ENCODE data around the gene WEE1.
A peak's percentile ranks its signal among the peaks of the same experiment; 100 is the strongest.

WEE1 gene

DNA sequence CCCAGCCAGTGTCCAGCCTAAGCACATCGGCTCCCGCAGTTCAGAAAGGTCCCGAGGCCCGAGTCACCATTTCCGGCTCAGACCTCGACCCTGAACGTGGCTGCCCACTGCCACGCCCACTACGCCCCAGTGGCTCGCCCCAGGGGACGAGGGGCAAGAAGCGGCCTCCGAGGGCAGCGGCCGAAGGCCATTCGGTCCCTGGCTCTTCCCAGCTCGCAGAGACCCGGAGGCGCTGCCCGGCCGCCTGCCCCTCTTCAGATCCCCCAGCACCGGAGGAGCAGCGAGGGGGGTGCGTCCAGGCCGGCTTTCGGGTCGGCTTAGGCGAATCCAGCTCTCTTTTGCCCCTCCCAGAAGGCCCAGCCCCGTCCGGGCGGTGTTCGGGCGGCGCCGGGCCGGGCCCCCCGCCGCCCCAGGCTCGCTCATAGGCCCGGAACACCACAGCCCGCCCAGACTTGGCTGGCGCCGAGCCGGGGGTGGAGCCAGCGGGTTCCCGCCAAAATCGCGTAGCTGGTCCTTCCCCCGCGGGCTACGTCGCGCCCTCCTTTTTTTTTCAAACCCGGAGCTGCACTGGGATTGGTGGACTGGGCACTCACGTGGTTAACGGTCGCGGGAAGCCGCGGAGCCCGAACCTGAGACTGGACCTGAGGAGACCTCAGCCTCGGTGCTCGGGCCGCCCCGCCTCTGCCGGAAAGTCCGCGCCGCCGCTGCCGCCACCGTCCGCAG lies at the start of gene WEE1:
WEE1 (plus strand) TSS at position 619 of the 723 bp plus-strand sequence. CDS start 264 bp downstream, outside the sequence.
- Histone ChIP-seq H3K4me3 (ENCODE audit: low read depth, low read length) (peak within 1 kb of the TSS; percentile 96), H3K4me1 (ENCODE audit: control insufficient read depth, insufficient read depth, low read length) (peaks cover 14% of the 10 kb centered on the region), H3K36me3 (ENCODE audit: control insufficient read depth, insufficient read depth, low read length) (peaks cover 7% of the 10 kb centered on the region), H3K9ac (ENCODE audit: low read depth, low read length) (peak within 1 kb of the TSS; percentile 94), H3K27me3 (ENCODE audit: control insufficient read depth, insufficient read depth, low read length) (no peaks in the 10 kb centered on the region), H3K9me3 (ENCODE audit: control insufficient read depth, insufficient read depth, low read length) (no peaks in the 10 kb centered on the region)

DNA sequence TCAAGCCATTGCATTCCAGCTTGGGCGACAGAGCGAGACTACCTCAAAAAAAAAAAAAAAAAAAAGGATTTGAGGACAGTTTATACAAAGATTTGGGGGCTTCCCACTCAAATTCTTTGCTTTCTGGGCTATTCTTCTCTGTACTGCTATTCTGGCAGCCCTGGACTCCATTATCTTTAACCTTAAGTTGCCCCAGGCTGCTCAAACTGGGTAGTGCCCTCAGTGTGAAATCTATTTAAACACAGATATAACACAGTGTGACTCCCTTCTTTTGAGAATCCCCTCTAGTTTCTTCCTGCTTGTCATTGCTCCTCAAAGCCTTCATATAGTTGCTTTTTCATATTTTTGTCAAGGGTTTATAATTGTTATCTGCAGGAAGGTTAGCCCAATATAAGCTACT lies 49.5 kb upstream of the WEE1 start:
- Histone ChIP-seq H3K4me1 (ENCODE audit: control insufficient read depth, insufficient read depth, low read length) (peaks cover 2% of the 10 kb centered on the region), H3K36me3 (ENCODE audit: control insufficient read depth, insufficient read depth, low read length) (no peaks in the 10 kb centered on the region), H3K9ac (ENCODE audit: low read depth, low read length) (no peak overlapping the region), H3K9me3 (ENCODE audit: control insufficient read depth, insufficient read depth, low read length) (no peaks in the 10 kb centered on the region), H3K4me3 (ENCODE audit: low read depth, low read length) (no peak overlapping the region), H3K27me3 (ENCODE audit: control insufficient read depth, insufficient read depth, low read length) (no peaks in the 10 kb centered on the region)

DNA sequence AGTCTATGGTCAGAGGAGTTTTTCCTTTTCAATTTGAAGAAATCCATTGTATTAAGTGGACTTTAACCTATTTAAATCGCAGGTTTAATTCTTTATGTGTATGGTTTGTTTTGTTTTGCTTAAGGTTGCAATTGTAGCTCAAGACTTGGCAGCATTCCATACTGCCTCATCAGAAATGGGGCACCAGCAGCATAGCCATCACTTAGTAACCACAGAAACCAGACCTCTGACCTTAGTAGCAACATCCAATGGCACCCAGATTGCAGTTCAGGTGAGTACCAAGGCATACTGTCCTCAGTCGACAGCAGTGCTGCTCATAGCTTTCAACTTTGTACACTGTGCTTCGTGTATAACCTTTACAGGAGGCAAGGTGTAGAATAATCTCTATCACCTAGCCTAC lies 48.4 kb upstream of the WEE1 start:
- H3K4me1 ChIP-seq (ENCODE audit: control insufficient read depth, insufficient read depth, low read length) = peaks cover 5% of the 10 kb centered on the region
- H3K27me3 ChIP-seq (ENCODE audit: control insufficient read depth, insufficient read depth, low read length) = no peaks in the 10 kb centered on the region
- no peaks in the 10 kb centered on the region for H3K36me3 ChIP-seq (ENCODE audit: control insufficient read depth, insufficient read depth, low read length)
- H3K9me3 ChIP-seq (ENCODE audit: control insufficient read depth, insufficient read depth, low read length) = no peaks in the 10 kb centered on the region
- H3K4me3 ChIP-seq (ENCODE audit: low read depth, low read length) = no peak overlapping the region
- H3K9ac ChIP-seq (ENCODE audit: low read depth, low read length) = no peak overlapping the region

DNA sequence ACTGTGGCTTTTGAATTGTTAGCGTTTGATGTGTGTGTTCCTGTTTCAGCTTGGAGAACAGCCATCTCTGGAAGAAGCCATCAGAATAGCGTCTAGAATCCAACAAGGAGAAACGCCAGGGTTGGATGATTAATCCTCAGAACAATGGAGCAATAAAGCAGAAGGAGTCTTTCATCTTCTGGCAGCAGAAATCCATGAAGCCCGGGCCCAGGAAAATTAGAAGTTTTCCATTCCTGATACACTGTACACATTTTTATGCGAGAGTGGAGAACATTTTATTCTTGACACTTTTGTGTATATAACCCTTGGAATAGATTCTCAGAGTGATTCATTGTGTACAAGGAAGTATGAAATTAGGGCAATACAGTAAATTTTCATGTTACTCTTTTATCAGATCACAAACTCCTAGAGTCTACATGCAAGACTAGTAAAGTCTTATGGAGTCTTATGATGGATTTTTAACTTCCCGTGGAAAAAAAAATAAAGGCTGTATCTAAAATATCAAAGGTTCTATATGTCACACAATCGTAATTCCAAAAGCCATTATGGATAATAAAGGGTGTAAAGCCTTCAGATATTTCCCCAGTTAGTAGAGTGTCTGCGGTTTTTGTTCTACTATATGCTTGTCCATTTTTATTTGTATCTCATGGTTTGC lies 45.9 kb upstream of the WEE1 start:
- Histone ChIP-seq H3K4me3 (ENCODE audit: low read depth, low read length) (no peak overlapping the region), H3K9ac (ENCODE audit: low read depth, low read length) (no peak overlapping the region), H3K36me3 (ENCODE audit: control insufficient read depth, insufficient read depth, low read length) (no peaks in the 10 kb centered on the region), H3K4me1 (ENCODE audit: control insufficient read depth, insufficient read depth, low read length) (peaks cover 3% of the 10 kb centered on the region), H3K9me3 (ENCODE audit: control insufficient read depth, insufficient read depth, low read length) (no peaks in the 10 kb centered on the region), H3K27me3 (ENCODE audit: control insufficient read depth, insufficient read depth, low read length) (no peaks in the 10 kb centered on the region)

DNA sequence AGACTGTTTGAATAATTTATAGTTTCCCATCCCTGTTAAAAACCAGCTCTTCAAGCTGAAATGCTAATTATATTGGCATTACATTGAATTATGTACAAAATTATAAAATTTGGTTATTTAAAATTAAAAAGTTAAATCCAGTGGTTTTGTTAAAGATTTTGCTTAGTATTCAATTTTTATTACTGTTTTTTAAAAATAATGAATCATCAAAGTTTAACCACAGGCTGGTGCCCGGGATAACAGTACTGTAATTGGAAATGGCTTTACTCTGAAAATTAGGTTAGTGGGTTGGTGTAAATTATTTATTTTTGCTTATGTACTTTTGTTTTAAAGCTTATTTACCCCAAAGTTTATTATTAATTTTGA lies 45.4 kb upstream of the WEE1 start:
- Histone ChIP-seq H3K9ac (ENCODE audit: low read depth, low read length) (no peak overlapping the region), H3K27me3 (ENCODE audit: control insufficient read depth, insufficient read depth, low read length) (no peaks in the 10 kb centered on the region), H3K36me3 (ENCODE audit: control insufficient read depth, insufficient read depth, low read length) (no peaks in the 10 kb centered on the region), H3K4me1 (ENCODE audit: control insufficient read depth, insufficient read depth, low read length) (peaks cover 4% of the 10 kb centered on the region), H3K4me3 (ENCODE audit: low read depth, low read length) (no peak overlapping the region), H3K9me3 (ENCODE audit: control insufficient read depth, insufficient read depth, low read length) (no peaks in the 10 kb centered on the region)

DNA sequence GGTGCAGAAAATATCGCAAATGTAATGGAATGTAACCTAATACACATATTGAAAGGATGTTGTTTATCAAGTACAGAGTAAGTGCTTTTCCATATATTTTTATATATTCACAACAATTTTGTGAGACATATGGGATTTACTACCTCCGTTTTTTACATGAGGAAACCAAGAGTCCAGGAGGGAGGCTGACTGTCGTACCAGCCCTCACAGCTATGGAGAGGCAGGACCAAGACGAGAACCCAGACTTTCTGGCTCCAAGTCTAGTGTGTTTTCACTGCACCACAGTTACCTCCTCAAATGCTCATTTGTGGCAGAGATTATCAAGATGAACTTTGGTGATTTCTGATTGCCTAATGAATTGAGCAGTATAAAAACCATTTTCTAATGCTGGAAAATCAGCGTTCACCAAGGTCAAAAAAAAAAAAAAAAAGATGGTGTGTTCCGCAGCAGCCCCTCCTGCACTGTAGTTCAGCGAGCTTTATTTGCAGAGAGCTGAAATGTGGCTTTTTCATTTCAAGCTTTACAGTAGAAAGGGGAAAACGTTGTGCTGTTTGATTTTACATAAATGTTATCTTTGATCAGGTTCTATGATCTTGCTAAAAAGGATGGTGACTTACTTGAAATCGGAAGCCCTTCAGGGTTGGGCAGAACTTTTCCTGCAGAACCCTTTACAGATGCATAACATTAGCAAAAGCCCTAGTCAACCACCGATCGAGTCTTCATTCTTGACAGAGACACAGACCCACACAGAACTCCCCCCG lies 44.7 kb upstream of the WEE1 start:
- no peaks in the 10 kb centered on the region for H3K27me3 ChIP-seq (ENCODE audit: control insufficient read depth, insufficient read depth, low read length)
- no peaks in the 10 kb centered on the region for H3K9me3 ChIP-seq (ENCODE audit: control insufficient read depth, insufficient read depth, low read length)
- peaks cover 10% of the 10 kb centered on the region for H3K4me1 ChIP-seq (ENCODE audit: control insufficient read depth, insufficient read depth, low read length)
- H3K4me3 ChIP-seq (ENCODE audit: low read depth, low read length) = no peak overlapping the region
- H3K36me3 ChIP-seq (ENCODE audit: control insufficient read depth, insufficient read depth, low read length) = no peaks in the 10 kb centered on the region
- H3K9ac ChIP-seq (ENCODE audit: low read depth, low read length) = no peak overlapping the region

DNA sequence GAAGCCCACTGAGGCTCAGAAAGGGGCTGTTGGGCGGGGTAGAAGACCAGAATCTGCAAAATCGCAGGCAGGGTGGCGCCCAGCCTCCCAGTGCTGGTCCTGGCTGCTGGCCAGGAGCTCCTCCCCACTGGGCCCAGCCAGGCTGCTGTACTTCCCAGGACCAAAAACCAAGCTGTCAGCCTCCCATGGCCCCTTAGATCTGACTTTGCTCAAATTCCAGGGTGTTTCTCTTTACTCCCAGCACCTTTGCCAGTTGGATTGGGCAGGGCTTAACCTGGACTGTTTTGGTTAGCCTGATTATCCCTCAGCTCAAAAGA lies 44.2 kb upstream of the WEE1 start:
- Histone ChIP-seq H3K36me3 (ENCODE audit: control insufficient read depth, insufficient read depth, low read length) (no peaks in the 10 kb centered on the region), H3K9ac (ENCODE audit: low read depth, low read length) (no peak overlapping the region), H3K27me3 (ENCODE audit: control insufficient read depth, insufficient read depth, low read length) (no peaks in the 10 kb centered on the region), H3K4me1 (ENCODE audit: control insufficient read depth, insufficient read depth, low read length) (peaks cover 15% of the 10 kb centered on the region), H3K4me3 (ENCODE audit: low read depth, low read length) (no peak overlapping the region), H3K9me3 (ENCODE audit: control insufficient read depth, insufficient read depth, low read length) (no peaks in the 10 kb centered on the region)

DNA sequence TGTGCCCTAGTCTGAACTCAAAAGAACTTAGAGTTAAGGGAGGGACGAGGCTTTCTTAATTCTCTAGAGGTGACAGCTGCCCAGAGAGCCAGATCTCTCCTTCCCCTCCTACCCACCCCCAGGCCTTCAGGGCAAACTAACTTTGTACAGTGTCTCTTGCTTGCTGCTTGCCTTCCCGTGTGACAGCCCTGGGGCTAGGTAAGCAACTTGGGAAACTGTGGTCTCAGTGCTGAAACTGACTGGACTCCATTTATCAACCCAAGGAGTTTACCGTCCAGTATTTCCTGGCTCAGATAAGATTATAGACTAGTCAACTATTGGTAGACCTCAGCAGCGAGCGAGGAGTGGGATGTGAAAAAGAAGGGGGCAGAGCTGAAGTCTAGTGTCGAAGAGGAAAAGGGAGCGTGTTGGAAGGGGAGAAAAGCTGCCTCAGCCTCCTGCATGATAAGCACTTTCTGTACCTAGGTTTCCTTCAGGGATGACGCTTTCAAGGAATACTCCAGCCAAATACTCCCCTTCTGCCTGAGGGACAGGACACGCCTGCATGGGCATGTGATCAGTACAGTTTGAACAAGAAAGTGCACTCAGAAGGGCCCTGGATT lies 43.3 kb upstream of the WEE1 start:
- Histone ChIP-seq H3K9ac (ENCODE audit: low read depth, low read length) (no peak overlapping the region), H3K9me3 (ENCODE audit: control insufficient read depth, insufficient read depth, low read length) (no peaks in the 10 kb centered on the region), H3K4me1 (ENCODE audit: control insufficient read depth, insufficient read depth, low read length) (peaks cover 17% of the 10 kb centered on the region)

DNA sequence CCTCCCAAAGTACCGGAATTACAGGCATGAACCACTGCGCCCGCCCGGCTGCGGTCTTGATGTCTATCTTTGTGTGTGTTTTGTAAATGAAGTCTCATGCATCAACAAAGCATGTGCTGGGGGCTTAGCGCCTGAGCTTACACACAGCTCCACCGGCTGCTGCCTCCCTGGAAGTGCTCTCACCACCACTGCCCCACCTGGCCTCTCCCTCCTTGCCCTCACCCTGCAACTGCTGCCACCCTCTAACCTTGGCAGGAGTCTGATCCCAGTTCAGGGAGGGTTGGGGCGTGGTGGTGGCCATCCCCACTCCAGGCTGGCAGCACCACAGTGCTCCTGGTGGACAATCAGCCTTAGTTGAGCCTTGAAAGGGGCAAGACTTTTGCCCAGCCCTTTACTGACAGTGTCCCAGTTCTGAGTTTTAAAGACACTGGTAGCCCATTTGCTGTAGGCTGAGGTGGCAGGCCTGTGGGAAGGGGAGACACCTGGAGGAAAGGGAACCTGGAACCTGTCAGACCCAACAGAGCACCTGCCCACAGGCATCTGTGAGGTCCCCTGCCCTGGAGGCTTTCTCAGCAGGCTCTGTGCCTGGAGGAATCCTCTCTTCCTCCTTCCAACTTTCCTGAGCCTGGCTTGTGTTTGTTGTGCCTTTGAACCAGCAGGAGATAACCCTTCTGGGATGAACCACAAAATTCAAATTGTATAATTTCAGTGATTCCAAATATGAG lies 42.4 kb upstream of the WEE1 start:
- Histone ChIP-seq H3K27me3 (ENCODE audit: control insufficient read depth, insufficient read depth, low read length) (no peaks in the 10 kb centered on the region), H3K4me3 (ENCODE audit: low read depth, low read length) (no peak overlapping the region), H3K36me3 (ENCODE audit: control insufficient read depth, insufficient read depth, low read length) (no peaks in the 10 kb centered on the region), H3K9ac (ENCODE audit: low read depth, low read length) (no peak overlapping the region), H3K9me3 (ENCODE audit: control insufficient read depth, insufficient read depth, low read length) (no peaks in the 10 kb centered on the region), H3K4me1 (ENCODE audit: control insufficient read depth, insufficient read depth, low read length) (peaks cover 17% of the 10 kb centered on the region)

More for the DNA sequence above, 43.3 kb upstream of the WEE1 start:
- H3K4me3 ChIP-seq (ENCODE audit: low read depth, low read length) = no peak overlapping the region
- H3K27me3 ChIP-seq (ENCODE audit: control insufficient read depth, insufficient read depth, low read length) = no peaks in the 10 kb centered on the region
- H3K36me3 ChIP-seq (ENCODE audit: control insufficient read depth, insufficient read depth, low read length) = no peaks in the 10 kb centered on the region

DNA sequence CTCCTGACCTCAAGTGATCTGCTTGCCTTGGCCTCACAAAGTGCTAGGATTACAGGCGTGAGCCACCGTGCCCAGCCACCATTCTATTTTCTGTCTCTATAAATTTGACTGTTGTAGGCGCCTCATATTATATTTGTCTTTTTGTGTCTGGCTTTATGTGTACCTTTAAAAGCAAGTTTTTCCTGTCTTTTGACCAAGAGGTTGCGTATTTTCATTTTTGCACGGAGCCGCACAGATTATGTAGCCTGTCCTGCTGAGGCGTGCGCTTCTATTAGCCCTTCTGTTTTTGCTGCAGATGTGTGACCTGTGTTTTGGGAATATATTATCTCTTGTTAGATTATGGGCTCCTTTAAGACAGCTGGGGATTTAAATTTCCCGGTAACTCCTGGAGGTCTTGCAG lies 40.4 kb upstream of the WEE1 start:
- Histone ChIP-seq H3K36me3 (ENCODE audit: control insufficient read depth, insufficient read depth, low read length) (no peaks in the 10 kb centered on the region), H3K4me3 (ENCODE audit: low read depth, low read length) (no peak overlapping the region), H3K27me3 (ENCODE audit: control insufficient read depth, insufficient read depth, low read length) (no peaks in the 10 kb centered on the region), H3K4me1 (ENCODE audit: control insufficient read depth, insufficient read depth, low read length) (peaks cover 17% of the 10 kb centered on the region), H3K9ac (ENCODE audit: low read depth, low read length) (peak overlapping the region; percentile 29), H3K9me3 (ENCODE audit: control insufficient read depth, insufficient read depth, low read length) (no peaks in the 10 kb centered on the region)

DNA sequence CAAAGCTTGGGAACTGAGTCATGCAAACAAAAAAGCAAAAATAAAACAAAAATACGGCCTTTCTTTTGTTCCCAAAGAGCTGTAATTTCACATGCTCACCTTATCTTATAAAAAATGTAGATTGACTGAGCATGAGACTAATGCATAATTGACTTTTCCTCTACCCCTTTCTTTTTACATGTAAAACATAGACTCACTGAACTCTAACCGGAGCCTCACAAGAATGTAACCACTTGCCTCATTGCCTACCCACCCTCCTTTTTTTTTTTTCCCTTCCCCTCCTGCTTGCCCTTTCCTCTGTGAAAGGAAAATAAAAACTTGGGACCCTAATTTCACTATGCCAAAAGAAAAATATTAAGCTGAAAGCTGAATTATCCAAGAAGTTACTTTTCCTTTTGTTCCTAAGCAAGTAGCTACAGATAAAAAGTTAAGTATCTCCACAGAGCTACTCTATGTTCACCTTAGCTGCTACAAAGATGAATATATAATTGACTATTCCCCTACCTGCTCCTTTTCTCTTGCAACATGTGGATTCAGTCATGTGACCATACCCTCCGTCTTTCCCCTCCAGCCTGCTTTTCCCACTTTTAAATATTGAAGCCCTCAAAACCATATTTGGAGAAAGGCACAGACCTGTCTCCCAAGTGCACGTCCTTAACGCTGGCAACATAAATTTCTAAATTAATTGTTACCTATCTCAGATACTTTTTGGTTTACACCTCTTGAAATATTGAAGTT lies 39.6 kb upstream of the WEE1 start:
- no peaks in the 10 kb centered on the region for H3K27me3 ChIP-seq (ENCODE audit: control insufficient read depth, insufficient read depth, low read length)
- H3K4me3 ChIP-seq (ENCODE audit: low read depth, low read length) = no peak overlapping the region
- no peaks in the 10 kb centered on the region for H3K9me3 ChIP-seq (ENCODE audit: control insufficient read depth, insufficient read depth, low read length)
- no peak overlapping the region for H3K9ac ChIP-seq (ENCODE audit: low read depth, low read length)
- H3K36me3 ChIP-seq (ENCODE audit: control insufficient read depth, insufficient read depth, low read length) = no peaks in the 10 kb centered on the region
- peaks cover 17% of the 10 kb centered on the region for H3K4me1 ChIP-seq (ENCODE audit: control insufficient read depth, insufficient read depth, low read length)
